Measurements from ENCODE around the gene LRPPRC.

- TF ChIP-seq CTCF (IDR thresholded peaks at IDR 0.05 in 4 of 5, conservative IDR thresholded peaks at IDR 0.05 in 1 of 5) = peak; percentile 74 to 93 (median 90)
- TF ChIP-seq POLR2A (IDR thresholded peaks at IDR 0.05) = no peak
Observed at GRCh38 chr2:44044281-44044720, 48.5 kb upstream of the LRPPRC start.

Measured in gastrocnemius medialis (tissue), 4 donors.